Neural progenitor cell (in vitro differentiated cells): ENCODE measurements around the gene NHSL1.

Source experiments
- EZH2phosphoT487 ChIP-seq: fragments of 200-600 bp; sonication (generic); IDR thresholded peaks from 2 replicates; pipeline ENCODE4 v1.6.1; 2017; ENCODE audit warnings: antibody characterized with exemption
- TF ChIP-seq, protein P1 (sequence below): fragments of 200-600 bp; sonication (generic); IDR thresholded peaks from 2 replicates; pipeline ENCODE4 v1.5.1; 2017; ENCODE audit warnings: antibody characterized with exemption, mild to moderate bottlenecking

DNA sequence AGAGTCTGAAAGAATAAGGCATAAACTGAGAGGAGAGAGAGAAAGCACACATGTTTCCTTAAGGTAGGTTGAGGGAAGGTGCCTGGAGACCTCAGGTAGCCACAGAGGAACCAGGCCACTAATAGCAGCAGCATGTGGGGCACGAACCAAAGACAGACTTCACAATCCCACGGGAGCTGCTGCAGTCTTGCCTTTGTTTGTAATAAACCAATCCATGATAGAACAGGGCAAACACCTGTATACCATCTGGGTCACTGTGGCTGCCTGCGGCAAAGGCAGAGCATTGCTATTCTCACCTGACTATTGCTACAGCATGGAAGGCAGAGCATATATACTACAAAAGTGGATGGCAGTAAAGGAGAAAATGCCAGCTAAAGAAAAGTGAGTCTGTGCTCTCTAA lies 59.0 kb downstream of the NHSL1 start:
- no peak for TF ChIP-seq EZH2phosphoT487
- TF ChIP-seq, protein P1, sequence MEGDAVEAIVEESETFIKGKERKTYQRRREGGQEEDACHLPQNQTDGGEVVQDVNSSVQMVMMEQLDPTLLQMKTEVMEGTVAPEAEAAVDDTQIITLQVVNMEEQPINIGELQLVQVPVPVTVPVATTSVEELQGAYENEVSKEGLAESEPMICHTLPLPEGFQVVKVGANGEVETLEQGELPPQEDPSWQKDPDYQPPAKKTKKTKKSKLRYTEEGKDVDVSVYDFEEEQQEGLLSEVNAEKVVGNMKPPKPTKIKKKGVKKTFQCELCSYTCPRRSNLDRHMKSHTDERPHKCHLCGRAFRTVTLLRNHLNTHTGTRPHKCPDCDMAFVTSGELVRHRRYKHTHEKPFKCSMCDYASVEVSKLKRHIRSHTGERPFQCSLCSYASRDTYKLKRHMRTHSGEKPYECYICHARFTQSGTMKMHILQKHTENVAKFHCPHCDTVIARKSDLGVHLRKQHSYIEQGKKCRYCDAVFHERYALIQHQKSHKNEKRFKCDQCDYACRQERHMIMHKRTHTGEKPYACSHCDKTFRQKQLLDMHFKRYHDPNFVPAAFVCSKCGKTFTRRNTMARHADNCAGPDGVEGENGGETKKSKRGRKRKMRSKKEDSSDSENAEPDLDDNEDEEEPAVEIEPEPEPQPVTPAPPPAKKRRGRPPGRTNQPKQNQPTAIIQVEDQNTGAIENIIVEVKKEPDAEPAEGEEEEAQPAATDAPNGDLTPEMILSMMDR = no peak
